ENCODE data around the gene ZFP64. TPM values are rescaled to one million over a fixed set of nuclear protein-coding genes. Genes with fewer than 3 reads are reported as not detected.
"Not testable (repeated sequence)": the region's sequence is repeated elsewhere in the genome, so short reads cannot be mapped to it uniquely, and the experiment has no call there.

The ZFP64 gene
- total RNA-seq, 2 donors from 2014 or later: 6.3 to 10.4 TPM

GRCh38 chr20:52193133-52193532 is 1.6 kb upstream of the ZFP64 start:
- intact Hi-C loops (cut with DNase I): no loop called here
- no peak for DNase-seq
- no peak for ATAC-seq
- Histone ChIP-seq H3K4me1 (peaks cover 18% of the 10 kb centered on the region), H3K27ac (no peak overlapping the region), H3K36me3 (replicated peaks in 1 of 2; ENCODE audit: insufficient read depth in 1 of 2, low read depth in 2 of 2) (no peaks in the 10 kb centered on the region), H3K9me3 (no peaks in the 10 kb centered on the region), H3K4me3 (no peak overlapping the region), H3K27me3 (no peaks in the 10 kb centered on the region)
- 55 to 69% methylated on average over 1 of the region's 1 CpG for WGBS, 2 donors
- TF ChIP-seq CTCF (IDR thresholded peaks at IDR 0.05): no peak
- no peak for TF ChIP-seq POLR2A (IDR thresholded peaks at IDR 0.05)

GRCh38 chr20:52192719-52193007 is 1.1 kb upstream of the ZFP64 start:
- H3K27me3 ChIP-seq; ATAC-seq; DNase-seq; H3K9me3 ChIP-seq; H3K36me3 ChIP-seq (replicated peaks in 1 of 2; ENCODE audit: insufficient read depth in 1 of 2, low read depth in 2 of 2); H3K4me3 ChIP-seq; intact Hi-C loops (cut with DNase I): not testable (repeated sequence)
- Histone ChIP-seq H3K4me1 (peaks cover 18% of the 10 kb centered on the region), H3K27ac (peak overlapping the region in 3 of 4 donors; percentile 90 to 92 (median 90))
- 94 to 96% methylated on average over 2 of the region's 2 CpGs for WGBS, 2 donors

GRCh38 chr20:52191916-52192718 is 538 bp upstream of the ZFP64 start:
- peak overlapping the region; percentile 71 to 92 (median 90) for H3K27ac ChIP-seq
- peak overlapping the region; percentile 63 to 66 for H3K4me3 ChIP-seq
- peak; percentile 38 for ATAC-seq
- no peaks in the 10 kb centered on the region for H3K36me3 ChIP-seq (replicated peaks in 1 of 2; ENCODE audit: insufficient read depth in 1 of 2, low read depth in 2 of 2)
- H3K4me1 ChIP-seq: peaks cover 18% of the 10 kb centered on the region
- H3K27me3 ChIP-seq: no peaks in the 10 kb centered on the region
- peak; percentile 27 to 49 (median 38) for DNase-seq
- H3K9me3 ChIP-seq: no peaks in the 10 kb centered on the region
- intact Hi-C loops (cut with DNase I): no loop called here
- TF ChIP-seq CTCF (IDR thresholded peaks at IDR 0.05): peak in 4 of 7 experiments; percentile 9 to 42 (median 22)
- peak in 1 of 3 donors; percentile 30 for TF ChIP-seq POLR2A (IDR thresholded peaks at IDR 0.05)
- WGBS, 2 donors: 0 to 2% methylated on average over 11 to 24 of the region's 61 CpGs

GRCh38 chr20:52190437-52191131 is 995 bp downstream of the ZFP64 start:
- WGBS, 2 donors: 12% methylated on average over 15 of the region's 15 CpGs
- H3K4me1 ChIP-seq: peaks cover 18% of the 10 kb centered on the region
- TF ChIP-seq CTCF (IDR thresholded peaks at IDR 0.05) (no peak), POLR2A (IDR thresholded peaks at IDR 0.05) (no peak)
- peak overlapping the region in 3 of 4 donors; percentile 90 to 92 (median 90) for H3K27ac ChIP-seq
- no peaks in the 10 kb centered on the region for H3K36me3 ChIP-seq (replicated peaks in 1 of 2; ENCODE audit: insufficient read depth in 1 of 2, low read depth in 2 of 2)
- intact Hi-C loops (cut with DNase I): no loop called here
- no peaks in the 10 kb centered on the region for H3K9me3 ChIP-seq
- H3K27me3 ChIP-seq: no peaks in the 10 kb centered on the region
- ATAC-seq (no peak), DNase-seq (peak; percentile 23 to 53 (median 33))
- H3K4me3 ChIP-seq: peak overlapping the region; percentile 63 to 66

GRCh38 chr20:52181766-52182165 is 9.8 kb downstream of the ZFP64 start:
- H3K4me3 ChIP-seq: no peak overlapping the region
- H3K36me3 ChIP-seq (replicated peaks in 1 of 2; ENCODE audit: insufficient read depth in 1 of 2, low read depth in 2 of 2): no peaks in the 10 kb centered on the region
- TF ChIP-seq POLR2A (IDR thresholded peaks at IDR 0.05): no peak
- TF ChIP-seq CTCF (IDR thresholded peaks at IDR 0.05): no peak
- WGBS, 2 donors: 94 to 98% methylated on average over 9 of the region's 9 CpGs
- no peaks in the 10 kb centered on the region for H3K4me1 ChIP-seq
- no peaks in the 10 kb centered on the region for H3K9me3 ChIP-seq
- H3K27me3 ChIP-seq: no peaks in the 10 kb centered on the region
- ATAC-seq: no peak
- H3K27ac ChIP-seq: no peak overlapping the region
- no peak for DNase-seq
- intact Hi-C loops (cut with DNase I): no loop called here

Data from body of pancreas (tissue), 4 donors.